ENCODE data around the gene CITED2. TPM values are rescaled to one million over a fixed set of nuclear protein-coding genes. Genes with fewer than 3 reads are reported as not detected.

CITED2 gene
- total RNA-seq, 2 donors from 2014 or later, result 113 to 119 TPM

GRCh38 chr6:139376604-139377218 is 2.3 kb upstream of the CITED2 start:
- H3K4me1 ChIP-seq, result no peaks in the 10 kb centered on the region
- no peaks in the 10 kb centered on the region for H3K36me3 ChIP-seq
- H3K4me3 ChIP-seq, result peak overlapping the region; percentile 70
- TF ChIP-seq CTCF (IDR thresholded peaks at IDR 0.05), result no peak
- peak; percentile 75 for DNase-seq
- no peaks in the 10 kb centered on the region for H3K27me3 ChIP-seq
- peak overlapping the region; percentile 97 for H3K27ac ChIP-seq
- intact Hi-C loops (cut with DNase I), result loop anchor here (5.0 to 10.0 kb wide), 3 partner anchors 156 to 1068 kb away; no protein-coding TSS in a partner anchor
- no peaks in the 10 kb centered on the region for H3K9me3 ChIP-seq
- H3K9ac ChIP-seq (ENCODE audit: low read depth in 2 of 2, low read length in 2 of 2), result peak overlapping the region in 1 of 2 donors; percentile 100

- H3K9ac ChIP-seq (ENCODE audit: low read depth in 2 of 2, low read length in 2 of 2), result peak overlapping the region; percentile 90 to 100
- intact Hi-C loops (cut with DNase I), result loop anchor here (5.0 to 10.0 kb wide), 3 partner anchors 156 to 1069 kb away; no protein-coding TSS in a partner anchor
- peak overlapping the region; percentile 70 for H3K4me3 ChIP-seq
- H3K27me3 ChIP-seq, result no peaks in the 10 kb centered on the region
- no peaks in the 10 kb centered on the region for H3K36me3 ChIP-seq
- H3K9me3 ChIP-seq, result no peaks in the 10 kb centered on the region
- H3K4me1 ChIP-seq, result peaks cover 4% of the 10 kb centered on the region
- H3K27ac ChIP-seq, result peak overlapping the region; percentile 97
- TF ChIP-seq CTCF (IDR thresholded peaks at IDR 0.05), result no peak
- no peak for DNase-seq
Measured at GRCh38 chr6:139376017-139376330, 1.5 kb upstream of the CITED2 start.

GRCh38 chr6:139375226-139376016 is 973 bp upstream of the CITED2 start:
- peak; percentile 94 for DNase-seq
- no peaks in the 10 kb centered on the region for H3K9me3 ChIP-seq
- H3K4me3 ChIP-seq, result peak overlapping the region; percentile 70
- no peak for TF ChIP-seq CTCF (IDR thresholded peaks at IDR 0.05)
- no peaks in the 10 kb centered on the region for H3K36me3 ChIP-seq
- H3K27me3 ChIP-seq, result no peaks in the 10 kb centered on the region
- peak overlapping the region; percentile 97 for H3K27ac ChIP-seq
- H3K9ac ChIP-seq (ENCODE audit: low read depth in 2 of 2, low read length in 2 of 2), result peak overlapping the region; percentile 94 to 100
- intact Hi-C loops (cut with DNase I), result loop anchor here (5.0 to 10.0 kb wide), 3 partner anchors 157 to 1069 kb away; no protein-coding TSS in a partner anchor
- peaks cover 10% of the 10 kb centered on the region for H3K4me1 ChIP-seq

GRCh38 chr6:139373928-139374356 is 506 bp downstream of the CITED2 start:
- H3K27me3 ChIP-seq, result no peaks in the 10 kb centered on the region
- H3K9ac ChIP-seq (ENCODE audit: low read depth in 2 of 2, low read length in 2 of 2), result peak overlapping the region; percentile 94 to 100
- no peaks in the 10 kb centered on the region for H3K36me3 ChIP-seq
- no peak for DNase-seq
- H3K27ac ChIP-seq, result peak overlapping the region; percentile 97
- intact Hi-C loops (cut with DNase I), result loop anchor here (5.0 to 10.0 kb wide), 3 partner anchors 223 to 1071 kb away; no protein-coding TSS in a partner anchor
- no peak for TF ChIP-seq CTCF (IDR thresholded peaks at IDR 0.05)
- peaks cover 15% of the 10 kb centered on the region for H3K4me1 ChIP-seq
- peak overlapping the region; percentile 70 for H3K4me3 ChIP-seq
- no peaks in the 10 kb centered on the region for H3K9me3 ChIP-seq

- Histone ChIP-seq H3K27me3 (no peaks in the 10 kb centered on the region), H3K4me1 (peaks cover 15% of the 10 kb centered on the region), H3K4me3 (peak overlapping the region; percentile 70), H3K9ac (ENCODE audit: low read depth in 2 of 2, low read length in 2 of 2) (peak overlapping the region; percentile 94 to 100), H3K27ac (peak overlapping the region; percentile 97), H3K36me3 (no peaks in the 10 kb centered on the region), H3K9me3 (no peaks in the 10 kb centered on the region)
- DNase-seq, result peak; percentile 68
- TF ChIP-seq CTCF (IDR thresholded peaks at IDR 0.05), result peak; percentile 16
- intact Hi-C loops (cut with DNase I), result loop anchor here (5.0 to 10.0 kb wide), 3 partner anchors 224 to 1071 kb away; no protein-coding TSS in a partner anchor
Measured at GRCh38 chr6:139373154-139373927, 1.1 kb downstream of the CITED2 start.

Data from colonic mucosa (tissue), 4 donors.